NT2/D1 (cell line): ENCODE results near the gene GCKR.

ENCODE experiments used
- DNase-seq: peaks from one replicate; pipeline ENCODE4 v3.0.0-alpha.2; 2011; ENCODE audit warnings: low read depth, low spot score
- H3K27me3 ChIP-seq: 2 replicates; pipeline ENCODE4 v1.6.0; 2011; ENCODE audit warnings: mild to moderate bottlenecking; ENCODE audit not compliant: insufficient read length, insufficient read depth
- H3K36me3 ChIP-seq: 2 replicates; pipeline ENCODE4 v1.6.1; 2011; ENCODE audit warnings: mild to moderate bottlenecking, low read length, mixed read lengths; ENCODE audit not compliant: insufficient read depth, insufficient read length
- H3K4me1 ChIP-seq: 2 replicates; pipeline ENCODE4 v1.5.1; 2011; ENCODE audit not compliant: insufficient read depth, insufficient read length
- H3K4me3 ChIP-seq: 2 replicates; pipeline ENCODE4 v1.5.1; 2011; ENCODE audit warnings: low read depth; ENCODE audit not compliant: insufficient read length
- H3K9ac ChIP-seq: 2 replicates; pipeline ENCODE4 v1.6.0; 2011; ENCODE audit warnings: low read depth; ENCODE audit not compliant: insufficient read length
- H3K9me3 ChIP-seq: 2 replicates; pipeline ENCODE4 v1.5.1; 2011; ENCODE audit warnings: mild to moderate bottlenecking, low read length; ENCODE audit not compliant: insufficient read depth
- SUZ12 ChIP-seq: IDR thresholded peaks from 2 replicates; pipeline ENCODE4 v1.6.1; 2011; ENCODE audit not compliant: insufficient read length, insufficient read depth; ENCODE audit errors: extremely low read depth
- YY1 ChIP-seq: IDR thresholded peaks from 2 replicates; pipeline ENCODE4 v1.6.1; 2011; ENCODE audit not compliant: insufficient read length, insufficient read depth
- ZNF274 ChIP-seq: IDR thresholded peaks from 2 replicates; pipeline ENCODE4 v1.6.1; 2011; ENCODE audit warnings: mild to moderate bottlenecking, low read depth, low read length

GCKR gene

GRCh38 chr2:27489118-27489497, 7.5 kb upstream of the GCKR start:
- TF ChIP-seq ZNF274 (no peak), YY1 (no peak), SUZ12 (no peak)
- peaks cover 3% of the 10 kb centered on the region for H3K4me1 ChIP-seq
- DNase-seq: no peak

GRCh38 chr2:27489498-27490397, 6.9 kb upstream of the GCKR start, which contains the start of gene IFT172:
Gene IFT172 (minus strand): TSS chr2:27489743. CDS start chr2:27489653, 90 bp downstream.
- peaks cover 9% of the 10 kb centered on the region for H3K27me3 ChIP-seq
- peaks cover 7% of the 10 kb centered on the region for H3K4me1 ChIP-seq
- no peaks in the 10 kb centered on the region for H3K9me3 ChIP-seq
- H3K9ac ChIP-seq: peak within 1 kb of the TSS; percentile 76
- peak within 1 kb of the TSS; percentile 71 for H3K4me3 ChIP-seq
- TF ChIP-seq YY1 (no peak), ZNF274 (no peak), SUZ12 (no peak)
- peak; percentile 99 for DNase-seq
- peaks cover 1% of the 10 kb centered on the region for H3K36me3 ChIP-seq

More at GRCh38 chr2:27489118-27489497, 7.5 kb upstream of the GCKR start:
- H3K9ac ChIP-seq: peak overlapping the region; percentile 76
- H3K9me3 ChIP-seq: no peaks in the 10 kb centered on the region
- peaks cover 3% of the 10 kb centered on the region for H3K36me3 ChIP-seq
- H3K27me3 ChIP-seq: peaks cover 3% of the 10 kb centered on the region
- H3K4me3 ChIP-seq: peak overlapping the region; percentile 71

- H3K36me3 ChIP-seq: no peaks in the 10 kb centered on the region
- no peak for DNase-seq
- no peak overlapping the region for H3K4me3 ChIP-seq
- H3K9me3 ChIP-seq: no peaks in the 10 kb centered on the region
- no peak overlapping the region for H3K9ac ChIP-seq
- TF ChIP-seq SUZ12: no peak
- no peak for TF ChIP-seq YY1
- TF ChIP-seq ZNF274: no peak
- H3K4me1 ChIP-seq: peaks cover 7% of the 10 kb centered on the region
- peaks cover 36% of the 10 kb centered on the region for H3K27me3 ChIP-seq
These were observed 4.1 kb upstream of the GCKR start for GRCh38 chr2:27492557-27492956.

GRCh38 chr2:27493948-27494283, 2.7 kb upstream of the GCKR start:
- H3K4me3 ChIP-seq: no peak overlapping the region
- no peak overlapping the region for H3K9ac ChIP-seq
- peaks cover 7% of the 10 kb centered on the region for H3K4me1 ChIP-seq
- no peaks in the 10 kb centered on the region for H3K36me3 ChIP-seq
- H3K27me3 ChIP-seq: peaks cover 36% of the 10 kb centered on the region
- DNase-seq: no peak
- no peaks in the 10 kb centered on the region for H3K9me3 ChIP-seq
- TF ChIP-seq ZNF274 (no peak), YY1 (no peak), SUZ12 (no peak)

GRCh38 chr2:27494284-27494943, 2.2 kb upstream of the GCKR start:
- peak overlapping the region; percentile 53 for H3K4me3 ChIP-seq
- peaks cover 7% of the 10 kb centered on the region for H3K4me1 ChIP-seq
- H3K9ac ChIP-seq: peak overlapping the region; percentile 79
- TF ChIP-seq ZNF274 (no peak), YY1 (no peak), SUZ12 (no peak)
- H3K27me3 ChIP-seq: peaks cover 36% of the 10 kb centered on the region
- no peaks in the 10 kb centered on the region for H3K9me3 ChIP-seq
- H3K36me3 ChIP-seq: no peaks in the 10 kb centered on the region
- no peak for DNase-seq

- DNase-seq: no peak
- no peaks in the 10 kb centered on the region for H3K36me3 ChIP-seq
- peaks cover 7% of the 10 kb centered on the region for H3K4me1 ChIP-seq
- TF ChIP-seq YY1 (no peak), SUZ12 (no peak), ZNF274 (no peak)
- H3K9ac ChIP-seq: peak within 1 kb of the TSS; percentile 79
- no peaks in the 10 kb centered on the region for H3K9me3 ChIP-seq
- H3K4me3 ChIP-seq: peak within 1 kb of the TSS; percentile 53
- H3K27me3 ChIP-seq: peaks cover 36% of the 10 kb centered on the region
These were observed 1.6 kb upstream of the GCKR start, which contains the start of gene FNDC4 for GRCh38 chr2:27494944-27495554. Gene FNDC4 (minus strand): TSS chr2:27495200. CDS start chr2:27494679, 521 bp downstream.
